HK-2 (cell line): ENCODE results near the gene EHD4.

ENCODE experiments used
- DNase-seq: peaks from one replicate; pipeline ENCODE4 v3.0.0-alpha.2; 2018; ENCODE audit not compliant: unreplicated experiment

The EHD4 gene

DNA sequence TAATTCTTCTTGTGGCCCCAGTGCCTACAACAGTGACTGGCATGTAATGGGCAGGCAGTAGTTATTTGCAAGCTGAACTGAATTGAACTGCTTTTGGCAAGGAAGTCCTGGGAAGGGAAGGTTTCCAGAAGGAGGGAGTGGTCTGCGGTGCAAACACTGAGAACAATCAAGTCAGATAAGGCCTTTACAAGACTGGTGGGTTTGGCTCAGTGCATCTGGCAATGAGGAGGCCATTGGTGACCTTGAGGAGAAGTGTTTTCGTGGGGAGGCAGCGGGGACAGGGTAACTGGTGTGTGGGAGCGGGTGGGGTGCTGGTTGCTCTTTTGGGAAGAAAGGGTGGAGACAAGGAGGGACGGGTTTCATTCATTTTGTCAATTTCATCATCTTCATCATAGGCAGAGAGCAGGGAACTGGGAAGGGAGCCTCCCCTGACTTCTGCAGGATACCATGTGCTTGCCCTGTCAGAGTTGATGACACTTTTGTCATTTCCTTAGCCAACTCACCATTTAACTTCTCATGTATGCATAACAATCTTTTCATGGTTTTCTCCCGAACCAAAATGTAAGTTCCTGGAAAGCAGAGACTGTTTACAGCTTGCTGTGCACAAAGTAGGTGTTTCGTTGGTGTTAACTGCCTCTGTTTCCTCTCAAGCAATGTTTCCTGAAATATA, 8.4 kb upstream of the EHD4 start:
- DNase-seq = no peak

DNA sequence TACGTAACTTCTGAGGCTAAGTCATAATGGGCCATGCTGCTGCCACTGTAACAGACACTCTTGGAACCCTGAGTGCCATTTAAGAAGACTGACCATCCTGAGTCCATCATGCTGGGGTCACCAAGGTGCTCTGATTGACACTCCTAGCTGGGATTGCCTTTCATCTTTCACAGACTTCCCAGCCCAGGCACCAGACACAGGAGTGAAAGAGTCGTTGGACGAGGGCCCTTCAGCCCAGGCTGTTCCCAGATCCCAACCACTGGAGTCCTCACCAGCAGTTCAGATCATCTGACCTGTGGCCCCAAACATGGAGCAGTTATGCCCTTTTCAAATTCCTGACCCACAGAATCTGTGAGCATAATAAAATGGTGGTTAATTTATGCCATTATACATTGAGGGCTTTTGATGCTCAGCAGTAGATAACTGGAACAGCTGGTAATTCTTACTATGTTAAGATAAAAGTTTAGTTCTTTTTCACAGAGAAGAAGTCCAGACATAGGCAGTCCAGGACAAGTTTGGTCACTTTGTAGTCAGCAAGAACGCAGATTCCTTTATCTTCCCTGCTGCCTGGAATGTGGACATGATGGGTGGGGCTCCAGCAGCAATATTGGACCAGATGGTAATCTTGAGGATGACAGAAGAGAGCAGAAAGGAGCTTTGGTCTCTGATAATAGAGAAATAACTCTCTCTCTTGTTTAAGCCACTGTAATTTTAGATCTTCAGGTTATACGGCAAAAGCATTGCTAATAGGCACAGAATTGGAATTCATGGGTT, 7.3 kb upstream of the EHD4 start:
- DNase-seq = no peak

DNA sequence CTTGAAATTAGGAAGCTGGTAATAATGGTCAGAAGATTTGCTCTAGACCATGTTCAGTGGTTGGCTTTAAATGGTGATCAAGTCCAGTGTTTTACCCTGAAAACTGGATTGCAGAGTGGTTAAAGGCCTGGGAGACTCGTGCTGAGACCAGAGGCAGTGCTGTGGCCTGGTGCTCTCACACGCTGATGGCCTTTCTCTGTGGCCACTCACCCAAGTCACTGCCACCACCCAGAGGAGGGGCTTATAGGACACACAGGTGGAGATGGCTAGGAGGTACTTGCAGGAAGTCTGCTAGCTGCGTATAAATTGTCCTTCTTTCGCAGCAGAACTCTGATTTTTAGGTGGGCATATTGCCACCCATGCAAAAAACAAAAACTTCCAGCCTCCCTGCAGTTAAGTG, 6.2 kb upstream of the EHD4 start:
- no peak for DNase-seq

DNA sequence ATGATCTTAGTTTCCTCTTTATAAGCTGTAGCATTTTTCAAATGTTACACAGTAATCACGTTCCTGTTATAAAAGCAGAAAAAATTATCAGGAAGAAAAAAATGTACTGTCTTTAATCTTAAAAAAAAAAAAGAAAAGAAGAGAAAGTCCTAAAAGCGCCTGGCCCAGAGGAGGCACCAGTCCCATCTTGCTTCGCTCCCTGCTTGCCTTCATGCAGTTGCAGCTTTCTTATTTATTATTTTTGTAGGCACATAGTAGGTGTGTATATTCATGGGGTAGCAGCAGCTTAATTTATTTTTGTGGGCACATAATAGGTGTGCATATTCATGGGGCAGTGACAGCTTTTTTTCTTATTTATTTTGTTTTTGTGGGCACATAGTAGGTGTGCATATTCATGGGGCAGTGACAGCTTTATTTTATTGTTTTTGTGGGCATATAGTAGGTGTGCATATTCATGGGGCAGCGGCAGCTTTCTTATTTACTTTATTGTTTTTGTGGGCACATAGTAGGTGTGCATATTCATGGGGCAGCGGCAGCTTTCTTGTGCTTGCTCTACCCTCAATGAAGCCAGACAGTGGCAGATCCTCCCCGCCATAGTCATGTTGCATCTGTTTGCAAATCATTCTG, 5.5 kb upstream of the EHD4 start:
- no peak for DNase-seq

DNA sequence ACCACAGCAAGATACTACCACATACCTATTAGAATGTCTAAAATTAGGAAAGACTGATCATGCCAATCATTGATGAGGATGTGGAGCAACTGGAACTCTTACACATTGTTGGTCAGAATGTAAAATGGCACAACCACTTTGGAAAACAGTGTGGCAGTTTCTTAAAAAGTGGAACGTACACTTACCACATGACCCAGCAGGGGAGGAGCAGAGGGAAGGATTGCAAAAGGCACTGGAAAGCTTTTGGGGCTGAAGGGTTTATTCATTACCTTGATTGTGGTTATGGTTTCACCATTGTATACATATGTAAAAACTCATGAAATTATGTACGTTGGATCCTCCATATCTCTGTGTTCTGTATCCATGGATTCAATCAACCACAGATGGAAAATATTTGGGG, 3.3 kb upstream of the EHD4 start:
- DNase-seq = no peak

DNA sequence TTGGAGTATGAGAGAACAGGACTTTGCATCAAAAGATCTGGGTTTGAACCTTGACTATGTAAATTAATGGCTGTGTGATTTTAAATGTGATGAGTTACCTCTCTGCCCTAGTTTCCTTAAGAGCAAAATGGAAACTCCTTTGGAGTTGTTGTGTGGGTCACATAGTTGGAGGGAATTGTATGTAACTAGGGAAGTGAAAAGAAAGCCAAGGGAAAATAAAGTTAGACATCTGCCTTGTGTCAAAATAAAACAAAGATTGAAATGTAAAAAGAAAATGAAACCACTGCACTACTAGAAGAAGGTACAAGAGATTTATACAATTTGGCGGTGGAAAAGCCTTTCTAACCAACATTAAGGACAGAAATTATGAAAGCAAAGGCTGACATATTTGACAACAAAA, 1.7 kb upstream of the EHD4 start:
- DNase-seq = no peak

DNA sequence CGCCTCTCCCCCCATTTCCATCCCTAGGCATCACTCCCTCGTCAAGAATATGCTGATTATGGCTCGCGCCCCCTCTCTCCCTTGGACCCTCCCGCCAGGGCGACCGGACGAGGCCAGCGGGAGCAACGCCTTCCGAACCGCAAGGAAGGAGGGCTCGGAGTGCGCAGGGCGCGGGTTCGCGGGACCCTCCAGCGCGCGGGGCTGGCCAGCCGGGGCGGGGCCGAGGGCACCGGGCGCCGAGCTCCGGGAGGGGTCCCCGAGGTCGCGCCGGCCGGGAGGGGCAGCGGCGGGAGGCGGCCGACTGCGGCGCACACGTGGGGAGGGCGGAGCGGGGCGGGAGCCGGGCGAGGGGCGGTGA, 483 bp downstream of the EHD4 start:
- peak; percentile 27 for DNase-seq

DNA sequence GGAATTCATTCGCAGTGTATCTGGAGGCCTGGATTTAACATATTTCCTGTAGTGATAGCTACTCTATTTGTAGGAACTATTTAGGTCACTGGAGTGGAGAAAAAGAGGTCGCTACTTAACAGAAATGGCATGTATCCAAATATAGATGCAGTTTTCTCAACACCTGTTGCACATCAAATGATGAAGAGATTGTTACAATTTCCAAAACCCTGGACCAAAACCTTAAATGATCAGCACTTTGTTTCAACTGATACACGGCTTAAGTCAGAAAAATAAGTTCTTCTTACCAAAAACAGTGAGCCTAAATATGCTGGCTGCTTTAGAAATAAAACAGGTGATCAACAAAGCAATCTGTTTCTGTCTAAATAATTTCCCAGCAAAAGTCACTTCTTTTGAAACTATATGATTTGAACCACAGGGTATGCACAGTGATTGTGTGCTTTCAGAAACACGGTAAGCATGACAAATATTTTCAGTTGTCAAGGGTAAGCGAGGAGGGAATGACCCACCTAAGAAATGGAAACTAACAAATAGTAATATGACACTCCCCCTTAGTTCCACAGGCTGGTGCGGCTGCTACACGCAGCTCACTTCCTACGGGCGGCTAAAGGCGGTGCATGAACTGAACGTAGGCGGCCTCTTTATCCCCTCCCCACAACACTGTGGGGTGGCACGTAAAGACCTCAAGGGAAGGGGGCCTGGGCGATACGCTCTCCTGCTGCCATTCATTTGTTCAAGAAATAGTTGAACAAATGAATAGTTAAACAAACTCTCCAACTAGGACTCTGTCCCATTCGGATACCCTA, 1.1 kb downstream of the EHD4 start:
- peak; percentile 53 for DNase-seq

DNA sequence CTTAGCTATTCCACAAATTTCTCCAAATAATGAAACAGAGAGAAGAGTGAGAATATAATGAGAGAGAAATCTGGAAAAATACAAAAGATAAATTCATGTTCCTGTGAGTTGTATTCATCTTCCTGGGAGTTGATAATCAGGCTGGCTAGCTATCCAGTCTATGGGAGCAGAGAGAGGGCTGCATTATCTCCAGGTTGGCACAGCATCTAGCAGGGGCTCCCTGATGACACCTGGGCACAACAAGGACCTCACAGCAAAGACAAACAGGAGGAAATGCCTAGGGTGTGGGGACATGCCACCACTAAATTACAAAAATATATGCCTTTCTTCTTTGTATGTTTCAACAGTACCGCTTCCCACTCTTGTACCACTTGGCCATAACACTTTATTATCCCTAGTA, 1.9 kb downstream of the EHD4 start:
- no peak for DNase-seq

DNA sequence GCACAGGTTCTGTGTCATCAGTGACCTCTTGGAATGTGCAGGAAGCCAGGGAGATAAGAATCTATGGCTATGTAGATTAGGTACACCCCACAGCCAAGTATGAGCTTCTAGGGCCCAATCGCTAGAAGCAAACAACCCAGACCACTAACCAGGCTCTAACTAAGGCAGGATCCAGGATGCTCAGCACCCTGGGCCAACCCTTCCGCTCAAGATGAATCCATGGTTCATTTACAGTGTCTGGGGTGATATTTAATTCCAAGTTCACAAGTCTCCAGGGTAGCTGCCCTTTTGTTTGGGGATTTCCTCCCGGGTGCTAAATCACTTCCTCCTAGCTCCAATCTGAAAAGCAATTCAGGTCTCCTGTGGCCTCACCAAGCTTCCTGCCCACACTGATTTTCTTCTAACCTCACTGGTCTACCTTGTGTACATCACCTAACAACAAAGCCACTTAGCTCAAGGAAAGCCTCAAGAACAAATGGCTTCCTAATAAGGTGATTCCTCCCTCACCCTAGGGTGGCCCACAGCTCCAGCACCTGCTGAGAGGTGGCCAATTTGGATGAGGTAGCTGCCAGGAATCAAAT, 2.4 kb downstream of the EHD4 start:
- no peak for DNase-seq

DNA sequence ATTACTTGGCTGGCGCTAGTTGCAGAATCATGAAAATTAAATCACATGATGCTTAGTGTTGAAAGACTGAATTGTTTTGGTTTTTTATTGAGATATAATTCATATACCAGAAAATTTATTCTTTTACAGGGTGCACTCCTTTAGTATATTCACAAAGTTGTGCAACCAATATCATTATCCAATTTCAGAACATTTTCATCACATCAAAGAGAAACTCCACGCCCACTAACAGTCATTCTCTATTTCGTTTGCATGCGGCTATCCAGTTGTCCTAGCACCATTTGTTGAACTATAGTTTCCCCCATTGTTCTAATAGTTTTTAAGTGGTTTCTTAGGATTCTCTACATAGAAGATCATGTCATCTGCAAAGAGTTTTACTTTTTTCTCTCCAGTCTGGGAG, 3.7 kb downstream of the EHD4 start:
- no peak for DNase-seq

DNA sequence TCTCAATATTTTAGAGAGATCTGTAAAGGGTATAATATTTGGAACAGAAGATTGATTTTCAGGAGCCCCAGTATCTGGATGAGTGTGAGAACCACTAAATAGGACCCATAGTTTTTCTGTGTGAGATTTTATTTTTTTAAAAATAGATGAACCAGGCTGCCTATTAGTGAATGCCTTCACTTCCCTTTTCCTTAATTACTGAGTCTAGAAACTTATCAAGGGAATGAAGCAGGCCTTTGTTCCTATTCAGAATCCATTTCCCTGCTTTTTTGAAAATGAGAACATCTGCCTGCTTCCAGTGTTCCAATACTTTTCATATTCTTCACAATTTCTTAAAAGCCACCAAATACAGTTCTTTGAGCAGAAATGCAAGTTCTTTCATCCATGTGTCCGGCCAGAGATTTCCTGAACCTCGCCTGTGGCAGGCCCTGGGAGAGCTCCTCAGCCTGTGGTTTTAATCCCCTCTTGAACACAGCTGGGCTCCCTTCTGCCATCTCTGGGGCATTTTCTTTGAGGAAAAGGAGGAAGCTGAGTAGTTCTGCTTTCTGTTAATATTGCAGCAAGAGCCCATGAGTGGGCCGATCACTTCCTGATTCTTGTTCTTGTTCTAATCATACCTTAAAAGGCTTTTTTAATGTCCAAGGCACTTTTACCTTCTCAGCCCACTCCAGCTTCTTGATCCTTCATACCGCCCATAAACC, 4.7 kb downstream of the EHD4 start:
- DNase-seq = peak; percentile 32

DNA sequence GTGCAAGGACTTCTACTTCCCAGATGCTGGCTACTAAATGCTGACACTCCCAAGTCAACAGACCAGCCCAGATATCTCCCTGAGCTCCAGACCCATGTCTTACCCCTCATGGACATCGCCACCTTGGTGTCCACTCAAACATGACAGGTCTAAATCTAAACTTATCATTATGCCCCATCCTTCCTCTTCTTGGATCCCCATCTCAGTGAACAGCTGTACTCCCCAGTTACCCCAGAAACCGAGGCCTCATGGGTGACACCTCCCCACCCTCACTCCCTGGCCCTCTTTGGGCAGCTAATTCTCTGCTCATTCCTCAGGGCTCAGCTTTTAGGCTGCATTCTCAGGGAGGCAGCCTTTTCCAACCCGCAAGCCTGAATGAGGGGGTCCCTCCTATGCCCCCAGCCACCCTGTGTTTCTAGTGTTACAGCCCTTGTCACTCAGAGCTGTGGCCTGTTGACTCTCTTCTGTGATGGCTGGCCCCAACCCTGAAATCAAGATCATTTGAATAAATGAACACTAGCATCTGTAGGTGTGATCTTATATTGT, 5.4 kb downstream of the EHD4 start:
- no peak for DNase-seq

DNA sequence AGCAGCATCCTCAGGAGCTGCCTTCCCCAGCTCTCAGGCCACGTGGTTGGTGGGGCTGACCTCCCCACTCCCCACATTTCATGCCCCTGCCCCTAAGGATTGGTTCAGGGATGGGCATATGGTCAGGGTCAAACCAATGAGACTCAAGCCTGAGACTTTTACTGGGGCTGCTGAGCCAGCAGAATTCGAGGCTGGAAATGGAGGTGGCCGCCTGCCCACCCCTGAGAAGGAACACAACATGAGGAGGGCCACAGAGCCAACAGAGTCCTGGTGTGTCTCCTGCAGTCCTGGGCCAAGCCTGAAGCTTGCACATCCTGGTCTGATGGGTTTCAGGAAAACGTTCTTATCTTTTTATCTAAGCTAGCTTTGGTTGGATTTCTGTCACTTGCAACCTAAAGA, 5.9 kb downstream of the EHD4 start:
- DNase-seq = no peak

DNA sequence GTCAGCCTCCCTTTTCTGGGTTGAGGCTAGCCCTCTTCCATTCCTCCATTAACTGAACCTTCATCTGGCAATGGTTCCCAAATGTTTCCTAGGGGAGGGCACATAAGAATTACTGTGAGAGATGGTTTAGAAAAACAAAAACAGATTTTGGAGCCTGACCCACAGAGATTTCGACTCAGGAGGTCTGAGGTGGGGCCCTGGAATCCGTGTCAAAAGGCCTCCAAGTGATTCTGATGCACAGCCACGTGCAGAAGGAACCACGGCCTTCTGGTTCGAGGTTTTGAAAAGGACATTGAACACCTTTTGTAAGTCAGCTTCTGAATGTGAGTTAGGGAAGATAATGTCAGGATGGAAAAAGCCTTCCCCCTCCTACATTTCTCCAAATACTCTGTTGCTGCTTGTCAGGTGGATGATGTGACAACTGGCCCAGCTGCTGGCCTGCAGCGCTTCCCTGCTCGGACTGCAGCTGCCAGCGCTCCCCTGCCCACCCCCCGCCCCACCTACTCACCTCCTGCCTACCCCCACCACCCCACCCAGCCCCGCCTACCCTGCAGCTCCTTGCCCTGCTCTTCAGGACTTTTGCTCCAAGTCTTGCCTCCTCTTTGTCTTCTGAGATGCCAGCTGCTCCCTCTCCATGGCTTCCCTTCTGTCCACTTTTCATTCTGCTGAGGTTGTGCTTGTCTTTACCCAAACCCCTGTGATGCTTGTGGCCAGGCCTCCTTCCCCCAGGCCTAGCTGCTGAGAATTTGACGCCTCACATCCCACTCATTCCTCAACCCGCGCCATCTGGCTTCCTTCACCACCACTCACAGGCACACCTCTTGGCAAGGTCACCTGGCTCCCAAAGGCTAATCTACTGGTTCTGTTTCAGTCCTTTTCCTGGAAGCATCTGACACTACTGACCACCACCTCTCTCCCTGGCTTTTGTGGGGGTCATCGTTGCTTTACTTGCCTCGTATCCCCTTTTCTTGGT, 6.6 kb downstream of the EHD4 start:
- no peak for DNase-seq

DNA sequence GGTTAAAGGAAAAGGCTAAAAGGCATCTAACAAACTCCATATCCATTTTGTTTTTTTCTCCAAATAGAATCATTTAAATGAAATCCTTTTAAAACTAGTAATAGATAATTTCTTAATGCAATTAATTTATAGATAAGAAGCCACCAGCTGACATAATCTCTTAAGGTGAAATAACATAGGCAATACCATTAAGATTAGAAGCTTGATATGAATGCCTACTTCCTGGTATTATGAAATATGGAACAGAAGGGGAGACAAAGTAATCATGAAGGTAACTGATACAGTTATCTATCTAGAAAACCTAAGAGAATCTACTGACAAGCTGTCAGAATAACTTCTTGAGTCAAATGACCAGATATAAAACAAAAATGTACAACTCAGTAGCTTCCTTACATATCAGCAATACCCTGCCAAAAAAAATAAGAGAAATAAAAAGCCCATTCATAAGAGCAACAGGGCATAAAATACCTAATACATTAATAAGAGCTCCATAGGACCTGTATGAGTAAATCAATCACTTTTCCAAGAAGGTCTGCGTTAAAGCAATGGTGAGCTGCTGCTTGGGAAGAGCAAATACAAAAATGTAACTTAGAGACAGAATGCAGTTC, 10.7 kb downstream of the EHD4 start:
- DNase-seq = no peak

DNA sequence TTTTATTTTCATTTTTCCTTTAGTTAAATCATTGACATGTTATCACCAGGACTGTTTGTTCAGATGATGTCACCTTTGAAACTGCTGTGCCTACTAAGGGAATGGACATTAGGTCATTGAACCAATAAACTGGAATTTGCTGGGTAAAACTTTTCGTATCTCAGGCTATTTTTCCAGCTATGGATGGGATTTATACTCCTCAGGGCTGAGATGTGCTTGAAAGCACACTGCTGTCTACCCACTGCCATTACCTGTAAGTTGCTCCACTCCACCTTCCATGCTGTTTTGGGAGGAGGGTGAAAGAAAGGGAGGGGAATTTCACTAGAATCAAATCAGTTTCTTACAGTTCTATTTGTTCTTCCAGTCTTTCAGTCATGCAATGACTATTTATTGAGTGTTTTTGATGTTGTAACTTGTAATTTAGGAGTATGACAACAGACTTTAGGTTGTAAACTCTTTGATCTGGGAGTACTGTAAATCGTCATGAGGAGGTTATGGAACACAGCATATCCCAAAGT, 11.3 kb downstream of the EHD4 start:
- DNase-seq = no peak

DNA sequence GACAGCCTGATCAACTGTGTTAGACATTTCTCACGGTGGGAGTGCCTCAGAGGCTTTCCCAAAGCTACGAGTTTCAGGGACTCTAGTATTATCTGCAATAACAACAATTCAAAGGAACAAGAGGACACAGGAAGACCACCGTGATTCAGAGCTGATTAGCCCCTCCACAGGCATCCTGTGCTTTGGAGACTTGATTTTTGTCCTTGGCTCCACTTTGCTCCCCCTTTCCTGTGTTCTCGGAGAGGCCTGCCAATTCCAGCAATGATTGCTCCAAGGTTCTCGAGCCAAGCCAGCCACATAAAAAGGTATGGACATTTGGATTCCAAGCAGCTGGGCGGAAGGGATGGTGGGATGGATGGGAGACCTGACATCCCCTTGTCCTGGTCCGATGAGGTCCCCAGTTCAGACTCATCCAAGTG, 14.3 kb downstream of the EHD4 start:
- no peak for DNase-seq
